DND-41 (cell line): ENCODE measurements around the gene FOXN3.

ENCODE experiments used
- ATAC-seq: fragments of 200-7000 bp; cut with Tn5 transposase; 3 replicates; pipeline ENCODE4 v1.9.1; 2021; ENCODE audit warnings: low read depth; ENCODE audit not compliant: insufficient read depth
- DNase-seq: peaks from one replicate; pipeline ENCODE4 v3.0.0-alpha.2; 2020
- H2AFZ ChIP-seq: 2 replicates; pipeline ENCODE4 v1.6.0; 2012; ENCODE audit warnings: low read depth, low read length
- H3K27ac ChIP-seq: 2 replicates; pipeline ENCODE4 v1.5.1; 2012; ENCODE audit warnings: low read length, inconsistent platforms
- H3K27me3 ChIP-seq: fragments of 200-600 bp; sonication (generic); 2 replicates; pipeline ENCODE4 v1.6.0; 2012; ENCODE audit warnings: low read length, mild to moderate bottlenecking, inconsistent platforms; ENCODE audit not compliant: insufficient read depth, poor library complexity
- H3K36me3 ChIP-seq: 2 replicates; pipeline ENCODE4 v1.5.1; 2012; ENCODE audit warnings: low read length, inconsistent platforms; ENCODE audit not compliant: insufficient read depth
- H3K4me1 ChIP-seq: 2 replicates; pipeline ENCODE4 v1.5.1; 2012; ENCODE audit warnings: mild to moderate bottlenecking, low read length; ENCODE audit not compliant: insufficient read depth
- H3K4me2 ChIP-seq: 2 replicates; pipeline ENCODE4 v1.6.0; 2012; ENCODE audit warnings: mild to moderate bottlenecking, moderate library complexity, low read length, inconsistent platforms; ENCODE audit not compliant: insufficient read depth
- H3K4me3 ChIP-seq, 2 experiments: fragments of 200-600 bp in 1 of 2; shearing (Covaris generic) in 1 of 2; 2 replicates each; pipeline ENCODE4 v1.5.1; 2012 to 2016; ENCODE audit warnings: inconsistent platforms in 2 of 2, low read length in 2 of 2, mild to moderate bottlenecking in 2 of 2, low read depth in 1 of 2, moderate library complexity in 1 of 2
- H3K79me2 ChIP-seq: 2 replicates; pipeline ENCODE4 v1.6.0; 2012; ENCODE audit warnings: low read length, inconsistent platforms; ENCODE audit not compliant: insufficient read depth
- H3K9ac ChIP-seq: 2 replicates; pipeline ENCODE4 v1.6.0; 2012; ENCODE audit warnings: low read depth, mild to moderate bottlenecking, inconsistent platforms, low read length, moderate library complexity
- H3K9me3 ChIP-seq: 2 replicates; pipeline ENCODE4 v1.5.1; 2012; ENCODE audit warnings: low read length, moderate library complexity, mild to moderate bottlenecking, inconsistent platforms; ENCODE audit not compliant: insufficient read depth, severe bottlenecking
- H4K20me1 ChIP-seq: 2 replicates; pipeline ENCODE4 v1.6.0; 2012; ENCODE audit warnings: low read length; ENCODE audit not compliant: insufficient read depth
- EZH2 ChIP-seq: IDR thresholded peaks from 3 replicates; pipeline ENCODE4 v1.6.1; 2012; ENCODE audit warnings: borderline replicate concordance, low read depth, mild to moderate bottlenecking, moderate library complexity, low read length, inconsistent platforms; ENCODE audit not compliant: severe bottlenecking
- TF ChIP-seq, protein P1 (sequence below): IDR thresholded peaks from 2 replicates; pipeline ENCODE4 v1.5.1; 2012; ENCODE audit warnings: borderline replicate concordance, low read length, moderate library complexity, mild to moderate bottlenecking; ENCODE audit not compliant: poor library complexity, severe bottlenecking; ENCODE audit errors: extremely low read depth

Gene FOXN3

DNA sequence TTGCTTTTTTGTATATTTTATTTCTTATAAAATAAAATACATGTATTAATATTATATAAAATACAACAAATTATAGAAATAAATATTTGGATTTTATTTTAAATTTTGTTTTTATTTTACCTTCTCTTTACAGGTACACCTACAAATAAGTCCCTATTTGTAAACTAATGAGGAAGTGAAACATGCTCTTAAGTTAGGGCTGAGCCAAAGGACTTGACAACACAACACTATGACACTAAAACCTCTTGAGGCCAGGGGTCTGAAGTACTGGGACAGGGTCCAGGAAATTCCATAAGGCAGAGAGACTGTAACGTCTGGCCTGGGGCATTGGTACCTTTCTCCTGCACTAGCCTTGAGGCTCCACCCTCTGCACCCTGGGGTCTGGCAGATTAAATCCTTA, 293.2 kb downstream of the FOXN3 start:
- Histone ChIP-seq H3K27ac (no peak overlapping the region), H3K4me1 (0 out of 2 replicates have a peak, but pooled peaks cover 4% of the 10 kb centered on the region), H3K79me2 (no peaks in the 10 kb centered on the region), H4K20me1 (no peaks in the 10 kb centered on the region), H3K4me2 (no peak overlapping the region), H3K9ac (no peak overlapping the region), H2AFZ (no peak overlapping the region), H3K27me3 (no peaks in the 10 kb centered on the region), H3K4me3 (no peak overlapping the region), H3K9me3 (peaks cover 9% of the 10 kb centered on the region), H3K36me3 (no peaks in the 10 kb centered on the region)
- TF ChIP-seq EZH2, result no peak
- TF ChIP-seq, protein P1, sequence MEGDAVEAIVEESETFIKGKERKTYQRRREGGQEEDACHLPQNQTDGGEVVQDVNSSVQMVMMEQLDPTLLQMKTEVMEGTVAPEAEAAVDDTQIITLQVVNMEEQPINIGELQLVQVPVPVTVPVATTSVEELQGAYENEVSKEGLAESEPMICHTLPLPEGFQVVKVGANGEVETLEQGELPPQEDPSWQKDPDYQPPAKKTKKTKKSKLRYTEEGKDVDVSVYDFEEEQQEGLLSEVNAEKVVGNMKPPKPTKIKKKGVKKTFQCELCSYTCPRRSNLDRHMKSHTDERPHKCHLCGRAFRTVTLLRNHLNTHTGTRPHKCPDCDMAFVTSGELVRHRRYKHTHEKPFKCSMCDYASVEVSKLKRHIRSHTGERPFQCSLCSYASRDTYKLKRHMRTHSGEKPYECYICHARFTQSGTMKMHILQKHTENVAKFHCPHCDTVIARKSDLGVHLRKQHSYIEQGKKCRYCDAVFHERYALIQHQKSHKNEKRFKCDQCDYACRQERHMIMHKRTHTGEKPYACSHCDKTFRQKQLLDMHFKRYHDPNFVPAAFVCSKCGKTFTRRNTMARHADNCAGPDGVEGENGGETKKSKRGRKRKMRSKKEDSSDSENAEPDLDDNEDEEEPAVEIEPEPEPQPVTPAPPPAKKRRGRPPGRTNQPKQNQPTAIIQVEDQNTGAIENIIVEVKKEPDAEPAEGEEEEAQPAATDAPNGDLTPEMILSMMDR, result no peak
- no peak for DNase-seq
- ATAC-seq, result no peak

DNA sequence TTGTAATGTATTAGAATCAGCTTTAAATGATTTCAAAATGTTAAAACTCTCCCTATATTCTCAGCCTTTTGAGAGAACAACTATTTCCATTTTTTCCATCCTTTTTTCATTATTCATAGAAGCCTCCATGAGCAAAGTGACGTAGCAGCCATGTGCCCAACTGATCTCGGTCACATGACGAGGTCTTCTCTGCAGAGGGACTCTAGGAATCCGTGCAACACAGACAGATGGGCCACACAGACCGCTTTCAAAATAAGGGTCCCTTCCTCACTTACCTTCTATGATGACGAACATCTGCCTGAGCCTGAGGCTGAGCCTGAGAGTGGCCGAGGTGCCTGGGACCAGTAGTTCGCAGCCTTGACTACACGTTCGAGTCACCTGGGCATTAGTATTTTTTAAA, 293.8 kb downstream of the FOXN3 start:
- Histone ChIP-seq H3K9me3 (peaks cover 9% of the 10 kb centered on the region), H3K9ac (no peak overlapping the region)
- ATAC-seq, result 0 out of 3 replicates have a peak, but pooled peaks have one; percentile 9

DNA sequence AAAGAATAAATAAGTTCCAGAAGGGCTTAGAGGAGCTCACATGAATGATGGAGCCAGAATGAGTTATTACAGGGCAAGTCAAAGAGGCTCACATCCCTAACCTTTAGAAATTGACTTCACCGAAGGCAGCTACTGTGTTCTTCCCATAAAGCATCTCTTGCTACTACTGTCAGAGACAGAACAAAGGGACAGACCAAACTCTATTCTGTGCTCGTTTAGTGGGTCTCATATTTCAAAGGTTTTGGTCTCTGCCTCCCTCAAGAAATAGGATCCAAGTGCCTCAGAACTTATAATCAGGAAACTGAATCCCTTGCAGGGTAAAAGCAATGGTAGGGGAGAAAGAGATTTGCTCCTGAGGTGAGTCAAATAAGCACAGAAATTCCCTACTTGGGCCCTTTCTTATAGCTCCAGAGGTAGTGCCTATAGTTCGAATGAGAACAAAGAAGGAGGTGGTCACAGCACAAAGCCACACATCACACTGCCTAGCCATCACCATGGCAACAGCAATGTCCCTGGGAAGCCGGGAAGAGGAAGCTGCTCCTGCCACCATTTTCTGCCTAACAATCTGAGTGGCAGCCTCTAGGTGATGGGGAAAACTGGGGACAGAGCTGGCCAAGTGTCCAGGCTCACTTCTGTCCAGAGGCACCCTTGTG, 294.9 kb downstream of the FOXN3 start:
- Histone ChIP-seq H3K36me3 (no peaks in the 10 kb centered on the region), H3K27ac (no peak overlapping the region), H3K79me2 (no peaks in the 10 kb centered on the region), H3K4me1 (0 out of 2 replicates have a peak, but pooled peaks cover 4% of the 10 kb centered on the region), H3K9me3 (peaks cover 12% of the 10 kb centered on the region), H2AFZ (no peak overlapping the region), H3K4me3 (no peak overlapping the region), H3K27me3 (no peaks in the 10 kb centered on the region), H3K9ac (no peak overlapping the region), H4K20me1 (no peaks in the 10 kb centered on the region), H3K4me2 (no peak overlapping the region)
- ATAC-seq, result no peak
- TF ChIP-seq, protein P1, result no peak
- no peak for TF ChIP-seq EZH2
- no peak for DNase-seq

More for the DNA sequence above, 293.8 kb downstream of the FOXN3 start:
- H3K36me3 ChIP-seq, result no peaks in the 10 kb centered on the region
- TF ChIP-seq EZH2, result no peak
- TF ChIP-seq, protein P1, result no peak
- H3K27me3 ChIP-seq, result no peaks in the 10 kb centered on the region
- 0 out of 2 replicates have a peak, but pooled peaks cover 4% of the 10 kb centered on the region for H3K4me1 ChIP-seq
- H2AFZ ChIP-seq, result no peak overlapping the region
- DNase-seq, result no peak
- H3K4me2 ChIP-seq, result no peak overlapping the region
- no peaks in the 10 kb centered on the region for H4K20me1 ChIP-seq
- no peak overlapping the region for H3K27ac ChIP-seq
- no peaks in the 10 kb centered on the region for H3K79me2 ChIP-seq
- H3K4me3 ChIP-seq, result no peak overlapping the region

DNA sequence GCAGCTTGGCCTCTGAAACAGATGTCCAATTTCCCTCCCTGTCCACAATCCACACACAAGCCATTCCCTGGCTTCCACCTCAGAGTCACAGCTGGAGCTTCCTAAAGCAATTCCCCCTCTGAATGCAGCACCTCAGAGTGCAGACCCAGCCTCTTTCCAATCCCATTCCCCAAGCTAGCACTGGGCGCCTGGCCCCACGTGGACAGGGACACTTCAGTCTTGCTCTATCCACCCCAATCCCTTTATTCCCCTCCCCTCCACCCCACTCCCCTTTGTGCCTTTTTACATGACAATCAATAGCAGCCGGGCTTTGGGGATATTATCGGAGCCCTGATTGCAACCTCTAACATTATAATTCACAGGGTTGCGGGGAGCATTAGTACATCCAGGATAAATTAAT, 300.0 kb downstream of the FOXN3 start:
- no peaks in the 10 kb centered on the region for H3K27me3 ChIP-seq
- no peak overlapping the region for H3K4me3 ChIP-seq
- H3K79me2 ChIP-seq, result no peaks in the 10 kb centered on the region
- no peak overlapping the region for H3K4me2 ChIP-seq
- H3K36me3 ChIP-seq, result no peaks in the 10 kb centered on the region
- ATAC-seq, result no peak
- no peaks in the 10 kb centered on the region for H3K4me1 ChIP-seq
- DNase-seq, result no peak
- H3K9me3 ChIP-seq, result peaks cover 12% of the 10 kb centered on the region
- no peaks in the 10 kb centered on the region for H4K20me1 ChIP-seq
- H2AFZ ChIP-seq, result no peak overlapping the region
- TF ChIP-seq, protein P1, result no peak
- no peak for TF ChIP-seq EZH2
- H3K27ac ChIP-seq, result no peak overlapping the region
- no peak overlapping the region for H3K9ac ChIP-seq
